Upper lobe of right lung (tissue), 1 donor: Measurements from ENCODE around the gene LYPD6B. TPM values are rescaled to one million over a fixed set of nuclear protein-coding genes. Genes with fewer than 3 reads are reported as not detected.
A peak's percentile ranks its signal among the peaks of the same experiment; 100 is the strongest.

Experiments used
- ATAC-seq: fragments of 200-7000 bp; cut with Tn5 transposase; one replicate; pipeline ENCODE4 v1.9.1; 2020; ENCODE audit warnings: mild to moderate bottlenecking, moderate library complexity
- DNase-seq: peaks from one replicate; pipeline ENCODE4 v3.0.0-alpha.2; 2020
- H3K27ac ChIP-seq: fragments of 200-600 bp; one replicate; pipeline ENCODE4 v1.8.0; 2022
- H3K27me3 ChIP-seq: fragments of 200-600 bp; one replicate; pipeline ENCODE4 v1.8.0; 2022; ENCODE audit warnings: mild to moderate bottlenecking
- H3K36me3 ChIP-seq: fragments of 200-600 bp; one replicate; pipeline ENCODE4 v1.8.0; 2022
- H3K4me1 ChIP-seq: fragments of 200-600 bp; one replicate; pipeline ENCODE4 v1.8.0; 2022
- H3K4me3 ChIP-seq: fragments of 200-600 bp; one replicate; pipeline ENCODE4 v1.8.0; 2022; ENCODE audit warnings: mild to moderate bottlenecking
- H3K9me3 ChIP-seq: fragments of 200-600 bp; one replicate; pipeline ENCODE4 v1.8.0; 2022
- intact Hi-C: fragments of 100-400 bp; cut with DNase I; formaldehyde crosslinking; loops from one replicate; pipeline ENCODE4 v1.11.0; 2022
- total RNA-seq: library from RNA; stranded (reverse); fragmentation: NEBNext Ultra II Directional; extraction: Animal tissue kit (Norgen Biotek cat#: 25700); gene quantifications from one replicate; pipeline ENCODE4 v1.2.1, GENCODE V29; 2021
- TF ChIP-seq, protein P1 (sequence below): fragments of 200-600 bp; IDR thresholded peaks from one replicate; pipeline ENCODE4 v1.8.0; 2022; ENCODE audit warnings: antibody characterized with exemption
- donor health status: DM: no; HTN: yes; CAD: no; lungs with severe emphysema.

Gene LYPD6B
- total RNA-seq, 1 donor from 2014 or later = 0.78 TPM

DNA sequence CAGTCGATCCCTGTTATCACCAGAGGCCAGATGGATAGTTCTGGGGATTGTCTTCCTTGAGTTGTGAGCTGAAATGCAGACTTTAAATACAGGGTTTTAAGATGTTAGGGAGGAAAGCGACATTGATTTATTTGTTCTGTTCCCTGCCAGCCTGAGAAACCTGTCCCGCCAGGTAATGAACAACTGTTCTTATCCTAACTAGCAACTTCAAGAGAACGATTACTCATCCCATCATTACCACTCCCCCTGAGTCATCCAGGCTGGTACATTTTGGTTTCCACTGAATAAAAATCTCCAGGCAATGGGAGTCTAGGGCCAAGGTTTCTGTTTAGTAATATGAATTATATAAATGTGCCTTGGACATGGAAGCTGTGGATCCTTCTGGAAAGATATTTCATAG lies 131.2 kb downstream of the LYPD6B start:
- Histone ChIP-seq H3K4me3 (no peak overlapping the region), H3K4me1 (no peaks in the 10 kb centered on the region), H3K9me3 (no peaks in the 10 kb centered on the region), H3K36me3 (no peaks in the 10 kb centered on the region), H3K27me3 (no peaks in the 10 kb centered on the region), H3K27ac (no peak overlapping the region)
- TF ChIP-seq, protein P1, sequence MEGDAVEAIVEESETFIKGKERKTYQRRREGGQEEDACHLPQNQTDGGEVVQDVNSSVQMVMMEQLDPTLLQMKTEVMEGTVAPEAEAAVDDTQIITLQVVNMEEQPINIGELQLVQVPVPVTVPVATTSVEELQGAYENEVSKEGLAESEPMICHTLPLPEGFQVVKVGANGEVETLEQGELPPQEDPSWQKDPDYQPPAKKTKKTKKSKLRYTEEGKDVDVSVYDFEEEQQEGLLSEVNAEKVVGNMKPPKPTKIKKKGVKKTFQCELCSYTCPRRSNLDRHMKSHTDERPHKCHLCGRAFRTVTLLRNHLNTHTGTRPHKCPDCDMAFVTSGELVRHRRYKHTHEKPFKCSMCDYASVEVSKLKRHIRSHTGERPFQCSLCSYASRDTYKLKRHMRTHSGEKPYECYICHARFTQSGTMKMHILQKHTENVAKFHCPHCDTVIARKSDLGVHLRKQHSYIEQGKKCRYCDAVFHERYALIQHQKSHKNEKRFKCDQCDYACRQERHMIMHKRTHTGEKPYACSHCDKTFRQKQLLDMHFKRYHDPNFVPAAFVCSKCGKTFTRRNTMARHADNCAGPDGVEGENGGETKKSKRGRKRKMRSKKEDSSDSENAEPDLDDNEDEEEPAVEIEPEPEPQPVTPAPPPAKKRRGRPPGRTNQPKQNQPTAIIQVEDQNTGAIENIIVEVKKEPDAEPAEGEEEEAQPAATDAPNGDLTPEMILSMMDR = no peak
- intact Hi-C loops = no loop called here
- ATAC-seq = peak; percentile 76
- DNase-seq = no peak

DNA sequence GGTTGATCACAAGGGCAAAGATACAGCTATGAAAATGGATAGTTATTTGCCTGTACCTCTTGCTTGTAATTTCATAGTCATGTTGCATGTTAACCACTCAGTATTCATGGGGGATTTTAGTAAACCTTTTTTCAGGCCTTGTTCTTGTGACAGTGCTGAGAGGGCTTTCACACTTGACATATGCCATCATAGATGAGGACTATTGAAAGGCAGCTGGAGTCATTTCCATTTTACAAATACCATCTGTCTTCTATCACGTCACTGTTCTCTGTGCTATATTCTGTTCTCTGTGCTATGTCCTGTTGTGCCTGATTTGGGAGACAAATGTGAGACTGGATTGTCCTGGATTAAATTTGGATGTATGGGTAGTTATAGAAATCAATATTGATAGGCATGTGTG lies 131.7 kb downstream of the LYPD6B start:
- DNase-seq (no peak), ATAC-seq (no peak)
- Histone ChIP-seq H3K27me3 (no peaks in the 10 kb centered on the region), H3K36me3 (no peaks in the 10 kb centered on the region), H3K9me3 (no peaks in the 10 kb centered on the region), H3K27ac (no peak overlapping the region), H3K4me3 (no peak overlapping the region), H3K4me1 (no peaks in the 10 kb centered on the region)
- TF ChIP-seq, protein P1 = no peak
- intact Hi-C loops = no loop called here

DNA sequence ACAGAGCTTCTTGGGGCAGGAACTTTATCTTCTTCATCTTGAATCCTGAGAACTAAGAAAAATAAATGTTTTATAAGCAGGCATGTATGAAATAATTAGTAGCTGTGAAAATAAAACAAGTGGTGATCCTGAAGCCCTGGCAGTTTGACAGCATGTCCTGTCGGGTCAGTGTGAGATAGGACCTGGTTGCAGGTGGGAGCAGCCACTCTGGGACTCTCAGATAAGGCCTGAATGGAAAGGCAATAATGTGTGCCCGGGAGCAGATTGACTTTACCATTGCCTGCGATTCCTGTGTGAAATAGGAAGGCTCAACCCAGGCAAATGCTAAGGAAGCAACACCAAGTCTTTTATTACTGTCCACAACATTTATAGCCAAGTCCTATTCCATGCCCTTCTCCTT lies 132.4 kb downstream of the LYPD6B start:
- Histone ChIP-seq H3K4me1 (no peaks in the 10 kb centered on the region), H3K27me3 (no peaks in the 10 kb centered on the region), H3K4me3 (no peak overlapping the region), H3K27ac (no peak overlapping the region), H3K9me3 (no peaks in the 10 kb centered on the region), H3K36me3 (no peaks in the 10 kb centered on the region)
- ATAC-seq (no peak), DNase-seq (no peak)
- TF ChIP-seq, protein P1 = no peak
- intact Hi-C loops = no loop called here

DNA sequence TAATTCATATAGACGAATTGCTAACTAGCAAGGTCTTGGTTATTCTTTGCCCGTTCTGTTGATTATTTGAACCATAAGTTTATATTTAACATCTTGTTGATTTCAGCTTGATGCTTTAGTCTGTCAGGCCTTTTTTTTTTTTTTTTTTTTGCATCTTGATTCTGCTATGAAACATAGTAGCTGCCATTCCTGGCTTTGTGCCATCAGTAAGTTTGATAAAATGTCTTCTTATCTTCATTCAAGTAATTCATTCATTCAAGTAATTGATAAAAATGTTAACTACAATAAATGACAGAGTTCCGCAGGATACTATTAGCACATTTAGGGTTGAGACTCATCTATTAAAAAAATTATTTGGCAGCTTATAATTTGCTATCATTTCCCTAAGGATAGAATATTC lies 134.7 kb downstream of the LYPD6B start:
- ATAC-seq (no peak), DNase-seq (no peak)
- Histone ChIP-seq H3K9me3 (no peaks in the 10 kb centered on the region), H3K36me3 (no peaks in the 10 kb centered on the region), H3K4me3 (no peak overlapping the region), H3K27ac (no peak overlapping the region), H3K27me3 (no peaks in the 10 kb centered on the region), H3K4me1 (no peaks in the 10 kb centered on the region)
- TF ChIP-seq, protein P1 = no peak
- intact Hi-C loops = no loop called here

DNA sequence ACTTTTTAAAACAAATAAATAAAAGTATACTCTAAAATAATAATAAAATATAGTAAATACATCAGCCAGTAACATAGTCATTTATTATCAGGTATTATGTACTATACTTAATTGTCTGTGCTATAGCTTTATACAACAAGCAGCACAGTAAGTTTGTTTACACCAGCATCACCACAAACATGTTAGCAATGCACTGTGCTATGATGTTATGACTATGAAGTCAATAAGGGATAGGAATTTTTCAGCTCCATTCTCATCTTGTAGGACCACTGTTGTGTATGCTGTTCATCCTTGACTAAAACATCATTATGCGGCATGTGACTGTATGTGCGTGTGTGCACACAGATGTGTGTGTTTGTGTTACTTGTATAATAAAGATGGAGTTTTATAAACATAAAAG lies 137.5 kb downstream of the LYPD6B start:
- Histone ChIP-seq H3K9me3 (no peaks in the 10 kb centered on the region), H3K27me3 (no peaks in the 10 kb centered on the region), H3K27ac (no peak overlapping the region), H3K4me1 (no peaks in the 10 kb centered on the region), H3K4me3 (no peak overlapping the region), H3K36me3 (no peaks in the 10 kb centered on the region)
- no peak for ATAC-seq
- intact Hi-C loops = no loop called here
- DNase-seq = no peak
- TF ChIP-seq, protein P1 = no peak

DNA sequence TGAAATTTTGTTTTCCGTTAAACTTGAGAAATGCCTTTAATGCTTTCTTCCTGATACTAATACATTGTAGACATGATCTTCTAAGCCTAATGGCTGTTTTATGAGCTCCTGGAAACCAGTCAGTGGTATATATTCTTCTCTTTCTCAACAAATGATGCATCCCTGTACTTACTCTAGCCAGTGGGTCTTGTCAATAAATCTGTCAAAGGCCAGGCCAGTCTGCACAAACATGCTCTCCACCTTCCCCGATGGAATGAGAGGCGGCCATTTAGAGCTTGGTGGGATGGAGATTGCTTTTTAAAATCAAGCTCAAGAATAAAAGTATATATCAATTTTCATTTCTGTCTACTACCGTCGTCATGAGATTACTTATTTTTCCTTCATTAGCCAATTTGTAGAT lies 140.1 kb downstream of the LYPD6B start:
- ATAC-seq (no peak), DNase-seq (no peak)
- TF ChIP-seq, protein P1 = no peak
- Histone ChIP-seq H3K27me3 (no peaks in the 10 kb centered on the region), H3K9me3 (no peaks in the 10 kb centered on the region), H3K4me1 (no peaks in the 10 kb centered on the region), H3K36me3 (no peaks in the 10 kb centered on the region), H3K4me3 (no peak overlapping the region), H3K27ac (no peak overlapping the region)
- intact Hi-C loops = no loop called here
